Measurements from ENCODE around the gene ARHGDIA. TPM values are rescaled to one million over a fixed set of nuclear protein-coding genes. Genes with fewer than 3 reads are reported as not detected.

ARHGDIA gene
- total and polyA plus RNA-seq, 4 donors = 163 to 422 (median 307) TPM

DNA sequence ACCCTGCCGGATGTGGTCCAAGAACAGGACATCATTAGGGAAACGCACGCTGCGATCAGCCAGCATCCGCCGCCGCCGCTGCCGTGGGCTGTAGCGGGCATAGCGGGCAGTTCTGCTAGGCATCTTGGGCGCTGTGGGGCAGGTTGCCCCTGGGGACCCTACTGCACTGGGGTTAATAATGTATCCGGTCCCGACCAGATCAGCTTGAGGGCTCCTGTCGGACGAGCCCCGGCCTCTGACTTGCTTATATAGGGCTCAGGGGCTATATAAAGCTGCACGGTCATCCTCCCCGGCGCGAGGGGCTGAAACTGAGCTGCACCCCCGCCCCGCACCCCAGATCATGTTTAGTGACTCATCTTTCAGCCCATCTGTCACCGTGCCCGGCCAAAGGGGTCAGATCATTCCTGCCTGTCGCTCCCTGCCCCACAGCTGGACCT lies 36.3 kb downstream of the ARHGDIA start, which contains the start of gene PPP1R27:
TSS of gene PPP1R27 (minus strand) at position 220 of the 437 bp plus-strand sequence. CDS start at position 123, 97 bp downstream.
- H3K27me3 ChIP-seq (ENCODE audit: control insufficient read depth in 1 of 2, insufficient read depth in 2 of 2, low read length in 1 of 2) = no peaks in the 10 kb centered on the region
- intact Hi-C loops (cut with DNase I) = no loop called here
- no peak for ATAC-seq (ENCODE audit: low FRiP score)

GRCh38 chr17:81833921-81834830 lies 37.0 kb downstream of the ARHGDIA start:
- intact Hi-C loops (cut with DNase I) = no loop called here
- no peaks in the 10 kb centered on the region for H3K4me1 ChIP-seq (ENCODE audit: control insufficient read depth in 1 of 2, insufficient read depth in 2 of 2, low read length in 2 of 2)
- no peaks in the 10 kb centered on the region for H3K36me3 ChIP-seq (ENCODE audit: control insufficient read depth in 1 of 2, insufficient read depth in 2 of 2, low read length in 1 of 2)
- 83 to 85% methylated on average over 31 of the region's 31 CpGs for WGBS, 2 donors
- H3K27me3 ChIP-seq (ENCODE audit: control insufficient read depth in 1 of 2, insufficient read depth in 2 of 2, low read length in 1 of 2) = no peaks in the 10 kb centered on the region
- DNase-seq (no peak), ATAC-seq (ENCODE audit: low FRiP score) (no peak)
- H3K27ac ChIP-seq (ENCODE audit: low read depth in 1 of 2, low read length in 2 of 2) = peak overlapping the region in 1 of 2 donors; percentile 75
- H3K9me3 ChIP-seq (ENCODE audit: control insufficient read depth, low read length) = no peaks in the 10 kb centered on the region
- H3K4me3 ChIP-seq (ENCODE audit: low read length in 2 of 2) = no peak overlapping the region

More for the DNA sequence above, 36.3 kb downstream of the ARHGDIA start, which contains the start of gene PPP1R27:
- Histone ChIP-seq H3K4me1 (ENCODE audit: control insufficient read depth in 1 of 2, insufficient read depth in 2 of 2, low read length in 2 of 2) (no peaks in the 10 kb centered on the region), H3K4me3 (ENCODE audit: low read length in 2 of 2) (no peak within 1 kb of the TSS), H3K36me3 (ENCODE audit: control insufficient read depth in 1 of 2, insufficient read depth in 2 of 2, low read length in 1 of 2) (no peaks in the 10 kb centered on the region), H3K9me3 (ENCODE audit: control insufficient read depth, low read length) (no peaks in the 10 kb centered on the region), H3K27ac (ENCODE audit: low read depth in 1 of 2, low read length in 2 of 2) (no peak within 1 kb of the TSS)
- DNase-seq = no peak
- 91 to 96% methylated on average over 26 of the region's 26 CpGs for WGBS, 2 donors

DNA sequence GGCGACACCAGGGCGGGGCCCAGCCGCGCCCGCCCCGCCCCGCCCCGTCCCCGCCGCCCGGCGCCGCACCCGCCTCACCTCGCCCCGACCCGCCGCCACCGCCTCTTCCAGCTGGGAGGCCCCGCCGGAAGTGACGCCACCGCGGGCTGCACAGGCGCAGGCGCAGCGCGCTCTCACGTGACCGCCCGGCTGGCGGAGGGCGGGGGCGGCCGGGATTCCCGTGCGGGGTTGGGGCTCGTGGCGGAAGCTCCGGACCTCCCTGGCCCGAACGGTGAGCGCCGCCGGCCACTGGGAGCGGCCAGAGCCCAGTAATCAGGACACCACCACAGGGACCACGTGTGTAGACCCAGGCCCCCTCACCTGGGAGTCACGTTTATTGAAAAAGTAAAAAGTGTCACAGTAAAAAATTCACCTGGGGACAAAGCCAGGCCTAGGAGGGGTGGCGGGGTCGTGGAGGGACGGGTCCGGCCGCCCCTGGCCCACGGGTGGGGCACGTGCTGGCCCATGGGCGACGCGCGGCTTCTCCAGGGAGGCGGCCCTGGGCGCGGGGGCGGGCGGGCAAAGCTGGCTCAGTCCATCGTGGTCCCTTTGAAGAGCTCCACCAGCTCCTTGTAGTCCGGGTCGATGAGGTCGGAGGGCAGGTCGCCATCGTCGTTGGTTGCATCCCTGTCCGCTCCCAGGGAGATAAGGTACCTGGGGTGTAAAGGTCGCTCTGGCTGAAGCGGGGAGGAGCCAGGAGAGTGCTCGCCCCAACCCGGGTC lies 37.8 kb downstream of the ARHGDIA start, which contains the start of gene MCRIP1:
TSS of gene MCRIP1 (minus strand) at position 132 of the 761 bp plus-strand sequence. CDS start 8,785 bp downstream, outside the sequence.
- DNase-seq (peak; percentile 97 to 99), ATAC-seq (ENCODE audit: low FRiP score) (peak; percentile 93)
- H3K9me3 ChIP-seq (ENCODE audit: control insufficient read depth, low read length) = no peaks in the 10 kb centered on the region
- H3K27ac ChIP-seq (ENCODE audit: low read depth in 1 of 2, low read length in 2 of 2) = peak within 1 kb of the TSS; percentile 9 to 75
- 1% methylated on average over 59 to 76 of the region's 76 CpGs for WGBS, 2 donors
- no peaks in the 10 kb centered on the region for H3K27me3 ChIP-seq (ENCODE audit: control insufficient read depth in 1 of 2, insufficient read depth in 2 of 2, low read length in 1 of 2)
- H3K4me3 ChIP-seq (ENCODE audit: low read length in 2 of 2) = peak within 1 kb of the TSS; percentile 80 to 84
- no peaks in the 10 kb centered on the region for H3K4me1 ChIP-seq (ENCODE audit: control insufficient read depth in 1 of 2, insufficient read depth in 2 of 2, low read length in 2 of 2)
- intact Hi-C loops (cut with DNase I) = no loop called here
- H3K36me3 ChIP-seq (ENCODE audit: control insufficient read depth in 1 of 2, insufficient read depth in 2 of 2, low read length in 1 of 2) = no peaks in the 10 kb centered on the region

- no peak for DNase-seq
- no peaks in the 10 kb centered on the region for H3K36me3 ChIP-seq (ENCODE audit: control insufficient read depth in 1 of 2, insufficient read depth in 2 of 2, low read length in 1 of 2)
- H3K4me1 ChIP-seq (ENCODE audit: control insufficient read depth in 1 of 2, insufficient read depth in 2 of 2, low read length in 2 of 2) = no peaks in the 10 kb centered on the region
- no peaks in the 10 kb centered on the region for H3K27me3 ChIP-seq (ENCODE audit: control insufficient read depth in 1 of 2, insufficient read depth in 2 of 2, low read length in 1 of 2)
- H3K27ac ChIP-seq (ENCODE audit: low read depth in 1 of 2, low read length in 2 of 2) = peak overlapping the region; percentile 9 to 41
- intact Hi-C loops (cut with DNase I) = no loop called here
- peak; percentile 35 for ATAC-seq (ENCODE audit: low FRiP score)
- peak overlapping the region; percentile 80 to 84 for H3K4me3 ChIP-seq (ENCODE audit: low read length in 2 of 2)
- 0% methylated on average over 37 to 65 of the region's 65 CpGs for WGBS, 2 donors
- H3K9me3 ChIP-seq (ENCODE audit: control insufficient read depth, low read length) = no peaks in the 10 kb centered on the region
Measured at GRCh38 chr17:81832608-81833159, 38.5 kb downstream of the ARHGDIA start.

DNA sequence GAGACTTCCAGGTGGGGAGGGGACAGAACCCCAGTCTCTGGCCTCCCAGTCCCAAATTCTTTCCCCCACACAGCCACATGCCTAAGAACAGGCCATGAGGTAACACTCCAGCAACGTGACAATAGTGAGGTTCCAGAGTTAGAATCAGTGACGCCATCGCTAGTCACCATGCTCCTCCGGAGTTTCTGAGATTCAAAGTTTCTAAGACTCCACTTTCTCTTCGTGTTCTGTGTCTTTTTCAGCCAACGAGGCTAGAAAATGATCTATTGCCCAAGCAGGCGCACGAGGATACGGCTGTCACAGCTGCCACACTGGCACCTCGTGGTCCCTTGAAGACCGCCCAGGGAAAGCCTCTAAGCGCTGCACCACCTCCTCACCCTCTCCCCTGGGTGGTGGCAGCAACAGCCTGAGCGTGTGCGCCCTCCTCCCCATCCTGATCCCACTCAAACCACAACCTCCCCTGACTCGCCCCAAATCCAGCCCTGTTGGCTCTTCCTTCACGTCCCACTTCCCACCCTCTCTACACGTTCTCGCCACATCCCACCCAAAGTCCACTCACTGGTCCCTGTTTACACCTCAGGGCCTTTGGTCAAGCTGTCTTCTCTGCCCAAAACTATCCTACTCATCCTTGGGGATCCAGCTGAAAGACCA lies 39.1 kb downstream of the ARHGDIA start:
- Histone ChIP-seq H3K9me3 (ENCODE audit: control insufficient read depth, low read length) (no peaks in the 10 kb centered on the region), H3K27me3 (ENCODE audit: control insufficient read depth in 1 of 2, insufficient read depth in 2 of 2, low read length in 1 of 2) (no peaks in the 10 kb centered on the region), H3K4me1 (ENCODE audit: control insufficient read depth in 1 of 2, insufficient read depth in 2 of 2, low read length in 2 of 2) (no peaks in the 10 kb centered on the region), H3K4me3 (ENCODE audit: low read length in 2 of 2) (peak overlapping the region; percentile 80 to 84), H3K27ac (ENCODE audit: low read depth in 1 of 2, low read length in 2 of 2) (peak overlapping the region in 1 of 2 donors; percentile 41), H3K36me3 (ENCODE audit: control insufficient read depth in 1 of 2, insufficient read depth in 2 of 2, low read length in 1 of 2) (no peaks in the 10 kb centered on the region)
- DNase-seq (peak in 1 of 2 donors; percentile 65), ATAC-seq (ENCODE audit: low FRiP score) (peak; percentile 40)
- 7% methylated on average over 18 of the region's 18 CpGs for WGBS, 2 donors
- intact Hi-C loops (cut with DNase I) = no loop called here

- Histone ChIP-seq H3K4me3 (ENCODE audit: low read length in 2 of 2) (no peak overlapping the region), H3K27ac (ENCODE audit: low read depth in 1 of 2, low read length in 2 of 2) (peak overlapping the region in 1 of 2 donors; percentile 41), H3K9me3 (ENCODE audit: control insufficient read depth, low read length) (no peaks in the 10 kb centered on the region), H3K4me1 (ENCODE audit: control insufficient read depth in 1 of 2, insufficient read depth in 2 of 2, low read length in 2 of 2) (no peaks in the 10 kb centered on the region), H3K36me3 (ENCODE audit: control insufficient read depth in 1 of 2, insufficient read depth in 2 of 2, low read length in 1 of 2) (no peaks in the 10 kb centered on the region), H3K27me3 (ENCODE audit: control insufficient read depth in 1 of 2, insufficient read depth in 2 of 2, low read length in 1 of 2) (no peaks in the 10 kb centered on the region)
- 83 to 85% methylated on average over 7 of the region's 7 CpGs for WGBS, 2 donors
- ATAC-seq (ENCODE audit: low FRiP score) (no peak), DNase-seq (no peak)
- intact Hi-C loops (cut with DNase I) = no loop called here
Measured at GRCh38 chr17:81831563-81831956, 39.6 kb downstream of the ARHGDIA start.

- H3K36me3 ChIP-seq (ENCODE audit: control insufficient read depth in 1 of 2, insufficient read depth in 2 of 2, low read length in 1 of 2) = no peaks in the 10 kb centered on the region
- no peaks in the 10 kb centered on the region for H3K9me3 ChIP-seq (ENCODE audit: control insufficient read depth, low read length)
- WGBS, 2 donors = 82 to 88% methylated on average over 6 of the region's 6 CpGs
- ATAC-seq (ENCODE audit: low FRiP score) = no peak
- no peak for DNase-seq
- no peak overlapping the region for H3K27ac ChIP-seq (ENCODE audit: low read depth in 1 of 2, low read length in 2 of 2)
- H3K27me3 ChIP-seq (ENCODE audit: control insufficient read depth in 1 of 2, insufficient read depth in 2 of 2, low read length in 1 of 2) = no peaks in the 10 kb centered on the region
- intact Hi-C loops (cut with DNase I) = no loop called here
- no peaks in the 10 kb centered on the region for H3K4me1 ChIP-seq (ENCODE audit: control insufficient read depth in 1 of 2, insufficient read depth in 2 of 2, low read length in 2 of 2)
- no peak overlapping the region for H3K4me3 ChIP-seq (ENCODE audit: low read length in 2 of 2)
Measured at GRCh38 chr17:81829858-81830257, 41.3 kb downstream of the ARHGDIA start.

GRCh38 chr17:81828656-81829055 lies 42.5 kb downstream of the ARHGDIA start:
- H3K27ac ChIP-seq (ENCODE audit: low read depth in 1 of 2, low read length in 2 of 2) = no peak overlapping the region
- H3K36me3 ChIP-seq (ENCODE audit: control insufficient read depth in 1 of 2, insufficient read depth in 2 of 2, low read length in 1 of 2) = no peaks in the 10 kb centered on the region
- 75 to 77% methylated on average over 7 of the region's 7 CpGs for WGBS, 2 donors
- no peak overlapping the region for H3K4me3 ChIP-seq (ENCODE audit: low read length in 2 of 2)
- H3K9me3 ChIP-seq (ENCODE audit: control insufficient read depth, low read length) = no peaks in the 10 kb centered on the region
- H3K27me3 ChIP-seq (ENCODE audit: control insufficient read depth in 1 of 2, insufficient read depth in 2 of 2, low read length in 1 of 2) = no peaks in the 10 kb centered on the region
- DNase-seq (no peak), ATAC-seq (ENCODE audit: low FRiP score) (no peak)
- intact Hi-C loops (cut with DNase I) = no loop called here
- H3K4me1 ChIP-seq (ENCODE audit: control insufficient read depth in 1 of 2, insufficient read depth in 2 of 2, low read length in 2 of 2) = no peaks in the 10 kb centered on the region

Measured in aorta (tissue), 5 donors.